ENCODE data around the gene CDC40. TPM values are rescaled to one million over a fixed set of nuclear protein-coding genes. Genes with fewer than 3 reads are reported as not detected.
"Not testable (repeated sequence)": the region's sequence is repeated elsewhere in the genome, so short reads cannot be mapped to it uniquely, and the experiment has no call there.

The CDC40 gene
- total RNA-seq, 4 donors from 2014 or later = 12.3 to 18.6 (median 16.3) TPM

DNA sequence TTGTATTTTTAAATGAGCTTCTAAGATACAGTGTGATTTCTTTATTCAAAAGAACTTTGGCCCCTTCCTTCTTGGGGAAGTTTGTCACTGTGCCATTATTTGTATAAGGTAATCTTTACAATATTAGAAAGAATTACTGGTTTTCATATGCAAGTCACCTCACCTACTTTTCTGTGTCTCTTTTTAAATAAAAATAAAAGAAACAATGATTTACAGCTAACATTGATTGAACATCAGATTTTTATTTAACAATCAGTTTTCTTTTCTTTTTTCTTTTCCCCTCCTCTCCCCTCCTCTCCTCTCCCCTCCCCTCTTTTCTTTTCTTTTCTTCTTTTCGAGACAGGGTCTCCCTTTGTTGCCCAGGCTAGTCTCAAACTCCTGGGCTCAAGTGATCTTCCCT, 46.0 kb downstream of the CDC40 start:
- Histone ChIP-seq H3K4me1 (no peaks in the 10 kb centered on the region), H3K9me3 (no peaks in the 10 kb centered on the region), H3K36me3 (peaks cover 45% of the 10 kb centered on the region), H3K27ac (no peak overlapping the region), H3K4me3 (no peak overlapping the region), H3K27me3 (no peaks in the 10 kb centered on the region)
- no peak for DNase-seq (ENCODE audit: low spot score in 2 of 2)
- TF ChIP-seq POLR2A (IDR thresholded peaks at IDR 0.05) = no peak
- TF ChIP-seq EP300 (IDR thresholded peaks at IDR 0.05) = no peak
- TF ChIP-seq POLR2AphosphoS5 (IDR thresholded peaks at IDR 0.05) = no peak
- no peak for TF ChIP-seq CTCF (IDR thresholded peaks at IDR 0.05)
- WGBS = 95% methylated on average over 1 of the region's 1 CpG

- TF ChIP-seq POLR2AphosphoS5 (IDR thresholded peaks at IDR 0.05) (no peak), EP300 (IDR thresholded peaks at IDR 0.05) (no peak), CTCF (IDR thresholded peaks at IDR 0.05) (no peak), POLR2A (IDR thresholded peaks at IDR 0.05) (no peak)
- H3K9me3 ChIP-seq = no peaks in the 10 kb centered on the region
- H3K4me1 ChIP-seq = no peaks in the 10 kb centered on the region
- H3K27ac ChIP-seq = no peak overlapping the region
- WGBS = 66% methylated on average over 2 of the region's 2 CpGs
- peaks cover 25% of the 10 kb centered on the region for H3K36me3 ChIP-seq
- H3K4me3 ChIP-seq = no peak overlapping the region
- no peaks in the 10 kb centered on the region for H3K27me3 ChIP-seq
- no peak for DNase-seq (ENCODE audit: low spot score in 2 of 2)
Observed at GRCh38 chr6:110232450-110232849, 52.2 kb downstream of the CDC40 start.

DNA sequence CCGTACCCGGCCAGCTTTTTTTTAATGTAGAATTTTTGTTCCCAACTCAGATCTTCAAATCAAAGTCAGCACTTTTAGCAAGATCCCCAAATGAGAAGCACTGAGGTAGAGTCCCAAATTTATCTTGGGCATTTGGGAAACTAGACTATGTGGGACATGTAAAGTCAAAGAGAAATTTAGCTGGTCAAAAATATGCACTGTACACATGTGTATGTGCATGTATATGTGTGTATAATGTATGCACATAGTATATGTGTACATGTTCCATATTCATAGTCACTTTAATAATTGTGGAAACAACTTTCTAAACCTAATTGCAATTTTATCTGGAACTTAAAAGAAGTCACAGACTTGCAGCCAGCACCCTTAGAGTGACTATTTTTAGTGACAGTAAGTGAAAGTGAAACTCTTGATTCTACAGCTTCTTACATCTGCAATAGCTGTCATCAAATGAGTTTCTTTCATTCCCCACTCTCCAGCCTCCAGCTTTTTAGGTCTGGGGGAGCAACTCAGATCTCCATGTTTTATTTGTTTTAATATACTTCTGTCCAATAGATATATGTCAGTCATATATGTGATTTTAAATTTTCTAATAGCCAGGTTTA, 53.6 kb downstream of the CDC40 start:
- Histone ChIP-seq H3K4me1 (no peaks in the 10 kb centered on the region), H3K9me3 (no peaks in the 10 kb centered on the region), H3K4me3 (no peak overlapping the region), H3K36me3 (peaks cover 16% of the 10 kb centered on the region), H3K27me3 (no peaks in the 10 kb centered on the region), H3K27ac (no peak overlapping the region)
- no peak for DNase-seq (ENCODE audit: low spot score in 2 of 2)
- WGBS = 93% methylated on average over 2 of the region's 2 CpGs
- no peak for TF ChIP-seq CTCF (IDR thresholded peaks at IDR 0.05)
- TF ChIP-seq POLR2A (IDR thresholded peaks at IDR 0.05) = no peak
- TF ChIP-seq POLR2AphosphoS5 (IDR thresholded peaks at IDR 0.05) = no peak
- no peak for TF ChIP-seq EP300 (IDR thresholded peaks at IDR 0.05)

DNA sequence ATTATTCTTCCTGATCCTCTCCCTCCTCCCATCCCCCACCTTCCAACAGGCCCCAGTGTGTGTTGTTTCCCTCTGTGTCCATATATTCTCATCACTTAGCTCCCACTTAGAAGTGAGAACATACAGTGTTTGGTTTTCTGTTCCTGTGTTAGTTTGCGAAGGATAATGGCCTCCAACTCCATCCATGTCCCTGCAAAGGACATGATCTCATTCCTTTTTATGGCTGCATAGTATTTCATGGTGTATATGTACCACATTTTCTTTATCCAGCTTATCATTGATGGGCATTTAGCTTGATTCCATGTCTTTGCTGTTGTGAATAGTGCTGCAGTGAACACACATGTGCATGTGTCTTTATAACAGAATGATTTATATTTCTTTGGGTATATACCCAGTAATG, 55.8 kb downstream of the CDC40 start:
- not testable (repeated sequence) for H3K4me3 ChIP-seq; H3K27ac ChIP-seq; DNase-seq (ENCODE audit: low spot score in 2 of 2); H3K4me1 ChIP-seq; H3K9me3 ChIP-seq; H3K27me3 ChIP-seq
- WGBS = 100% methylated on average over 1 of the region's 1 CpG
- H3K36me3 ChIP-seq = peaks cover 11% of the 10 kb centered on the region

GRCh38 chr6:110239526-110240274, 59.5 kb downstream of the CDC40 start:
- no peaks in the 10 kb centered on the region for H3K4me1 ChIP-seq
- H3K4me3 ChIP-seq = no peak overlapping the region
- no peaks in the 10 kb centered on the region for H3K27me3 ChIP-seq
- WGBS = 93% methylated on average over 1 of the region's 1 CpG
- H3K36me3 ChIP-seq = peaks cover 6% of the 10 kb centered on the region
- no peak for TF ChIP-seq EP300 (IDR thresholded peaks at IDR 0.05)
- TF ChIP-seq CTCF (IDR thresholded peaks at IDR 0.05) = no peak
- no peak for TF ChIP-seq POLR2AphosphoS5 (IDR thresholded peaks at IDR 0.05)
- TF ChIP-seq POLR2A (IDR thresholded peaks at IDR 0.05) = no peak
- no peak overlapping the region for H3K27ac ChIP-seq
- no peak for DNase-seq (ENCODE audit: low spot score in 2 of 2)
- H3K9me3 ChIP-seq = no peaks in the 10 kb centered on the region

DNA sequence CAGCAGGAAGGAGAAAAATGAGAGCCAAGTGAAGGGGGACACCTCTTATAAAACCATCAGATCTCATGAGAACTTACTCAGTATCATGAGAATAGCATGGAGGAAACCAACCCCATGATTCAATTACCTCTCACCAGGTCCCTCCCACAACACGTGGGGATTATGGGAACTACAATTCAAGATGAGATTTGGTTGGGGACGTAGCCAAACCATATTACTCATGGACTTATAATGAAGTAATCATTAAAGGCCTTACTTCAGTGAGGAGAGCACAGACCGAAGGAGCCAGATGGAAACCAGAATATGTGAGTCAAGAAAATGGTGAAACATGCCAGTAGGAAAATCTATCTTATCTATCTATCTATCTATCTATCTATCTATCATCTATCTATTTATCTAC, 64.4 kb downstream of the CDC40 start:
- DNase-seq (ENCODE audit: low spot score in 2 of 2); H3K4me3 ChIP-seq; H3K27ac ChIP-seq; H3K9me3 ChIP-seq; H3K27me3 ChIP-seq; H3K4me1 ChIP-seq; H3K36me3 ChIP-seq: not testable (repeated sequence)
- WGBS = 90% methylated on average over 3 of the region's 3 CpGs

Measured in suprapubic skin (tissue), 4 donors.